Measurements from ENCODE around the gene PSMD6. TPM values are rescaled to one million over a fixed set of nuclear protein-coding genes. Genes with fewer than 3 reads are reported as not detected.

PSMD6 gene
- total and polyA plus RNA-seq, 3 experiments from 2014 or later, result 117 to 136 (median 134) TPM

Other genes with a start within 250 kb of the PSMD6 start
- gene C3orf49, start 204.2 kb downstream of the PSMD6 start, total RNA-seq, result not detected
- gene C3orf49, start 204.2 kb downstream of the PSMD6 start, polyA plus RNA-seq, result not detected
- gene THOC7, start 159.7 kb downstream of the PSMD6 start, total RNA-seq, result 10 to 100 TPM; 85.5 to 93.2 TPM
- gene THOC7, start 159.7 kb downstream of the PSMD6 start, polyA plus RNA-seq, result 96.2 TPM
- gene ATXN7, start 159.6 kb downstream of the PSMD6 start, total RNA-seq, result 10 to 100 TPM; 33.9 to 34.6 TPM
- 14.1 TPM for gene ATXN7, start 159.6 kb downstream of the PSMD6 start, polyA plus RNA-seq
- not detected for gene SCAANT1, start 111.1 kb downstream of the PSMD6 start, total RNA-seq
- not detected for gene SCAANT1, start 111.1 kb downstream of the PSMD6 start, polyA plus RNA-seq
- gene PRICKLE2, start 202.0 kb upstream of the PSMD6 start, total RNA-seq, result not detected
- not detected for gene PRICKLE2, start 202.0 kb upstream of the PSMD6 start, polyA plus RNA-seq

Data from CD8-positive, alpha-beta memory T cell (primary cell).